HEK293T (cell line): Measurements from ENCODE around the gene DKKL1.

ENCODE experiments used
- ARNT ChIP-seq: fragments of 450-650 bp; IDR thresholded peaks from 2 replicates; pipeline ENCODE4 v1.6.1; 2017; ENCODE audit warnings: mild to moderate bottlenecking
- BHLHE40 ChIP-seq: fragments of 450-650 bp; IDR thresholded peaks from 2 replicates; pipeline ENCODE4 v1.6.1; 2016; ENCODE audit warnings: mild to moderate bottlenecking, moderate library complexity, borderline replicate concordance
- CTBP1 ChIP-seq: fragments of 450-650 bp; IDR thresholded peaks from 2 replicates; pipeline ENCODE4 v1.6.1; 2016; ENCODE audit warnings: borderline replicate concordance
- ELF4 ChIP-seq: fragments of 450-650 bp; IDR thresholded peaks from 2 replicates; pipeline ENCODE4 v1.6.1; 2017; ENCODE audit warnings: antibody characterized with exemption
- FOXA1 ChIP-seq: fragments of 450-650 bp; IDR thresholded peaks from 2 replicates; pipeline ENCODE4 v1.6.1; 2016; ENCODE audit warnings: mild to moderate bottlenecking
- FOXK2 ChIP-seq: fragments of 450-650 bp; IDR thresholded peaks from 2 replicates; pipeline ENCODE4 v1.6.1; 2016; ENCODE audit warnings: mild to moderate bottlenecking
- FOXM1 ChIP-seq: fragments of 450-650 bp; IDR thresholded peaks from 2 replicates; pipeline ENCODE4 v1.6.1; 2017; ENCODE audit warnings: mild to moderate bottlenecking, borderline replicate concordance
- LEF1 ChIP-seq: fragments of 450-650 bp; IDR thresholded peaks from 2 replicates; pipeline ENCODE4 v1.6.1; 2017; ENCODE audit warnings: mild to moderate bottlenecking, borderline replicate concordance
- NFRKB ChIP-seq: fragments of 450-650 bp; IDR thresholded peaks from 2 replicates; pipeline ENCODE4 v1.6.1; 2016; ENCODE audit warnings: mild to moderate bottlenecking, moderate library complexity
- SP1 ChIP-seq: fragments of 450-650 bp; IDR thresholded peaks from 2 replicates; pipeline ENCODE4 v1.6.1; 2017
- ZNF384 ChIP-seq: fragments of 450-650 bp; IDR thresholded peaks from 2 replicates; pipeline ENCODE4 v1.6.1; 2016
- TF ChIP-seq, protein P1 (sequence below): fragments of 450-650 bp; IDR thresholded peaks from 2 replicates; pipeline ENCODE4 v1.6.1; 2016

DNA sequence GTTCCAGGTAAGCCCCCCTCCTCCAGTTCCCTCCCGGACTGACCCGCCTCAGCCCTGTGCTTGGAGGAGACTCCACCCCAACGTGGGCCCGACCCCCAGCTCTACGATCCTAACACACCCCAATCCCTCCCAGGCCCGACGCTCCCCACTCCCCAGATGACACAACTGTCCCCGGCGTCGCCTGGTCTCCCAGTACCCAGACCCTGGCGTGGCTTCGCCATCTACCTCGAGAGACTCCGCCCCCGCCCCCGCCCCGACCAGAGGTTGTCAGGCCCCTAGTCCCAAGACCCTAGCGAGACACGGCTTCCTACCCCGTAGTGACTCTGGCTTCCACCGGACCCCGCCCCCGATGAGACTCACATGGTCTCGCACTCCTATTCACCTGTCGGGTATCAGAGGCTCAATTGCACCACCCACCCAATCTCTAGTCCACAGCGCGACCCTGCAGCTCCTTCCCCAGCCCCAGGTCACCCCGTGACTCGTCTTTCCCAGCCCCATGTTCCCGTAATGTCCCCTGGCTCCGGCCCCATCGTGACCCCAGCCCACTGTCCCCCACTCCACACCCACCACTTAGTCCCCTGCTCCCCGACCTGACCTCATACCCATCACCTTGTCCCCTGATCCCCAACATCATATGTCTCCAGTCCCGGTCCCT is 25.5 kb upstream of the DKKL1 start:
- no peak for TF ChIP-seq FOXM1
- no peak for TF ChIP-seq BHLHE40
- no peak for TF ChIP-seq ELF4
- TF ChIP-seq SP1: no peak
- TF ChIP-seq NFRKB: no peak
- no peak for TF ChIP-seq FOXK2
- TF ChIP-seq LEF1: no peak
- TF ChIP-seq ARNT: no peak
- no peak for TF ChIP-seq ZNF384
- TF ChIP-seq CTBP1: no peak
- TF ChIP-seq FOXA1: no peak
- TF ChIP-seq, protein P1, sequence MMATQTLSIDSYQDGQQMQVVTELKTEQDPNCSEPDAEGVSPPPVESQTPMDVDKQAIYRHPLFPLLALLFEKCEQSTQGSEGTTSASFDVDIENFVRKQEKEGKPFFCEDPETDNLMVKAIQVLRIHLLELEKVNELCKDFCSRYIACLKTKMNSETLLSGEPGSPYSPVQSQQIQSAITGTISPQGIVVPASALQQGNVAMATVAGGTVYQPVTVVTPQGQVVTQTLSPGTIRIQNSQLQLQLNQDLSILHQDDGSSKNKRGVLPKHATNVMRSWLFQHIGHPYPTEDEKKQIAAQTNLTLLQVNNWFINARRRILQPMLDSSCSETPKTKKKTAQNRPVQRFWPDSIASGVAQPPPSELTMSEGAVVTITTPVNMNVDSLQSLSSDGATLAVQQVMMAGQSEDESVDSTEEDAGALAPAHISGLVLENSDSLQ: no peak
